ENCODE data around the gene TTC39C. TPM values are rescaled to one million over a fixed set of nuclear protein-coding genes. Genes with fewer than 3 reads are reported as not detected.
A peak's percentile ranks its signal among the peaks of the same experiment; 100 is the strongest.

The TTC39C gene
- total RNA-seq, 4 donors from 2014 or later, result 12.3 to 35.9 (median 24.8) TPM

DNA sequence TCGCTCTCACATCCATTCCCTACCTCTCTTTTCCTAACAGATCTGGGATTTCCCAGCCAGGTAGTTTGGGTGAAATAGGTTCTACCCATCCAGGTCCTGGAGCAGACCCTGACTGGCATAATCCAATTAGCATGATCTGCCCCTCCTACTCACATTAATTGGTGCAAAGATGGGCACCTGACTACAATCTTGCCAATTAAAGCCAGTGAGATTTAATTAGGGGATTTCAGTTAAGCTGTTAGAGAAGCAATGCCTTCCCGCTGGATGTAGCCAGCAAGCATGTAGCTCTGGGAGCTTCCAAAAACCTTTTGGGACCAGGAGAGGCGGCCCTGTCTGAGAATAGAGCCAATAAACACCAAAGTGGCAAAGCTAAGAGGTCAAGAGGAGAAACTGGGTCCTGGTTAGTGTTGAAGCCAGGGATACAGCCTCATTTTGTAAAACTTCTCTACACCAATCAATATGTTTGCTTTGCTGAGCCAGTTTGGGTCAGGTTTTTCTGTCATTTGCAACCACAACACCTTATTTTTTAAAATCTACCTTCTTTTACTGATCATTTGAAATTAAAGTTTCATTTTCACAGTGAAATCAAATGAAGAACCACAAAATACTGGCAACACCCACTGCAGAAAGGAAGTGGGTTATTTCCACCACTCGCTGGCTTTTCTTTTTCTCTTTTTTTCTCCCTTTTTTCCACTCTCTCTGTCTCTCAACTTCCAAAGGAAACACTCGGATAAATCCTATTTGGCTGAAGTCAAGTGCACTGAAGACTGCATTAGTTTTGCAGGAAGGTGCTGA, 3.2 kb upstream of the TTC39C start:
- no peak for TF ChIP-seq POLR2A (IDR thresholded peaks at IDR 0.05)
- TF ChIP-seq, protein P1, sequence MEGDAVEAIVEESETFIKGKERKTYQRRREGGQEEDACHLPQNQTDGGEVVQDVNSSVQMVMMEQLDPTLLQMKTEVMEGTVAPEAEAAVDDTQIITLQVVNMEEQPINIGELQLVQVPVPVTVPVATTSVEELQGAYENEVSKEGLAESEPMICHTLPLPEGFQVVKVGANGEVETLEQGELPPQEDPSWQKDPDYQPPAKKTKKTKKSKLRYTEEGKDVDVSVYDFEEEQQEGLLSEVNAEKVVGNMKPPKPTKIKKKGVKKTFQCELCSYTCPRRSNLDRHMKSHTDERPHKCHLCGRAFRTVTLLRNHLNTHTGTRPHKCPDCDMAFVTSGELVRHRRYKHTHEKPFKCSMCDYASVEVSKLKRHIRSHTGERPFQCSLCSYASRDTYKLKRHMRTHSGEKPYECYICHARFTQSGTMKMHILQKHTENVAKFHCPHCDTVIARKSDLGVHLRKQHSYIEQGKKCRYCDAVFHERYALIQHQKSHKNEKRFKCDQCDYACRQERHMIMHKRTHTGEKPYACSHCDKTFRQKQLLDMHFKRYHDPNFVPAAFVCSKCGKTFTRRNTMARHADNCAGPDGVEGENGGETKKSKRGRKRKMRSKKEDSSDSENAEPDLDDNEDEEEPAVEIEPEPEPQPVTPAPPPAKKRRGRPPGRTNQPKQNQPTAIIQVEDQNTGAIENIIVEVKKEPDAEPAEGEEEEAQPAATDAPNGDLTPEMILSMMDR (IDR thresholded peaks at IDR 0.05), result no peak
- Histone ChIP-seq H3K27me3 (no peaks in the 10 kb centered on the region), H3K36me3 (no peaks in the 10 kb centered on the region), H3K4me3 (no peak overlapping the region), H3K27ac (peak overlapping the region in 1 of 4 donors; percentile 29), H3K9me3 (no peaks in the 10 kb centered on the region), H3K4me1 (peaks cover under 1 to 29% (median 5%) of the 10 kb centered on the region in 3 donors)
- 67 to 94% methylated on average over 5 of the region's 5 CpGs for WGBS, 2 donors
- intact Hi-C loops (cut with DNase I), result loop anchor here (10.0 kb wide), 1 partner anchor 103 kb away; no protein-coding TSS in a partner anchor
- no peak for DNase-seq

DNA sequence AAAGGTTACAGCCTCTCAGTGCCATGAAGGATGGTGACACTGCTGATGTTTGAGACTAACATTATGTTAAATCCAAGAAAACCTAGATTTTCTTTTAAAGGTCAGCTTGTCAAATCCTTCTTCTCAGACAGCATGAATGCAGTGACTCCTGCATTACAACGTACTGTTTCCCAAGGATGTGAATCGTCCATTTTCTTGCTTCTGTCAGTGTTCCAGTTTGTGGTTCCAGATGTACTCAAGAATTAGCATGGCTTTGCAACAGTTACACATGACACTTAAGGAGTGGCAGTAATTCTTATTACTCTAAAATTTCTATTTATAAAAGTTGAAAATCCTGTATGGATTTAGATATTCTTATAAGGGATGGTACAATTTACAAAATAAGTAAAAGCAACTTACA, 1.5 kb upstream of the TTC39C start:
- no peak for TF ChIP-seq POLR2A (IDR thresholded peaks at IDR 0.05)
- TF ChIP-seq, protein P1 (IDR thresholded peaks at IDR 0.05), result no peak
- Histone ChIP-seq H3K27ac (peak overlapping the region in 1 of 4 donors; percentile 94), H3K27me3 (no peaks in the 10 kb centered on the region), H3K4me1 (peaks cover 5 to 46% (median 8%) of the 10 kb centered on the region in 3 donors), H3K36me3 (no peaks in the 10 kb centered on the region), H3K4me3 (no peak overlapping the region), H3K9me3 (no peaks in the 10 kb centered on the region)
- WGBS, 2 donors, result 48 to 56% methylated on average over 2 of the region's 2 CpGs
- no peak for DNase-seq
- intact Hi-C loops (cut with DNase I), result loop anchor here (10.0 kb wide), 1 partner anchor 102 kb away; no protein-coding TSS in a partner anchor

DNA sequence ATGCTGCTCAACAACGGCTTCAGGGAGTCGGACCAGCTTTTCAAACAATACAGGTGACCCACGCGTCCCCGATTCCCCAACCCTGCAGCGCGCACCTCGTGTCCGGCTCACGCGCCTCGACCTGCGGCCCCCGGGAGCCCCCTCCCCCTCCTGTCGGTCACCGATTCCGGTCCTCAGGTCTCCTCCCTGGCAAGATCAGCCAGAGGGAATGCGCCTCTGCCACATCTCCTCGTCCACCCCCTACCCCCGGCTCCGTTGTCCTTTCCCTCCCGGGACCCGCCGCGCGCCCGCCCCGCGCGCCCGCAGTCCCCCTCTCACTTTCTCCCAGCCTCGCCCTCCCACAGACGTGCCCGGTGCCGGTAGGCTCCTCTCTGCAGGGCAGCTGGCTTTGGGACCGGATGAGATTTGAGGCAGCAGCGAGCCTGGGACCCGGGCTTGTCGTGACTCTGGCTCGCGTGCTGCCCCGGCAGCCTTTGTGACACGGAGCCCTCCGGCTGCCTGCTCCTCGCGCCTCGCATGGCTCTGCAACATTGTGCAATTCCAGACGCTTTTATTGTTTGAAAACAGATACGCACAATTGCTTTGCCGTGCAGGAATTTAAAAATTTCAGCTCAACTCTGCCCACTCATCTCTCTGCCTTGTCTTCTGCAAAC, 558 bp downstream of the TTC39C start:
- intact Hi-C loops (cut with DNase I), result loop anchor here (10.0 kb wide), 1 partner anchor 100 kb away; no protein-coding TSS in a partner anchor
- no peaks in the 10 kb centered on the region for H3K27me3 ChIP-seq
- peaks cover 5 to 66% (median 8%) of the 10 kb centered on the region in 3 donors for H3K4me1 ChIP-seq
- DNase-seq, result no peak
- no peaks in the 10 kb centered on the region for H3K36me3 ChIP-seq
- TF ChIP-seq POLR2A (IDR thresholded peaks at IDR 0.05), result peak in 2 of 4 donors; percentile 40 to 56
- TF ChIP-seq, protein P1 (IDR thresholded peaks at IDR 0.05), result no peak
- no peaks in the 10 kb centered on the region for H3K9me3 ChIP-seq
- H3K27ac ChIP-seq, result peak overlapping the region; percentile 87 to 94 (median 90)
- peak overlapping the region; percentile 82 to 94 (median 88) for H3K4me3 ChIP-seq
- WGBS, 2 donors, result 0 to 1% methylated on average over 4 to 14 of the region's 50 CpGs

DNA sequence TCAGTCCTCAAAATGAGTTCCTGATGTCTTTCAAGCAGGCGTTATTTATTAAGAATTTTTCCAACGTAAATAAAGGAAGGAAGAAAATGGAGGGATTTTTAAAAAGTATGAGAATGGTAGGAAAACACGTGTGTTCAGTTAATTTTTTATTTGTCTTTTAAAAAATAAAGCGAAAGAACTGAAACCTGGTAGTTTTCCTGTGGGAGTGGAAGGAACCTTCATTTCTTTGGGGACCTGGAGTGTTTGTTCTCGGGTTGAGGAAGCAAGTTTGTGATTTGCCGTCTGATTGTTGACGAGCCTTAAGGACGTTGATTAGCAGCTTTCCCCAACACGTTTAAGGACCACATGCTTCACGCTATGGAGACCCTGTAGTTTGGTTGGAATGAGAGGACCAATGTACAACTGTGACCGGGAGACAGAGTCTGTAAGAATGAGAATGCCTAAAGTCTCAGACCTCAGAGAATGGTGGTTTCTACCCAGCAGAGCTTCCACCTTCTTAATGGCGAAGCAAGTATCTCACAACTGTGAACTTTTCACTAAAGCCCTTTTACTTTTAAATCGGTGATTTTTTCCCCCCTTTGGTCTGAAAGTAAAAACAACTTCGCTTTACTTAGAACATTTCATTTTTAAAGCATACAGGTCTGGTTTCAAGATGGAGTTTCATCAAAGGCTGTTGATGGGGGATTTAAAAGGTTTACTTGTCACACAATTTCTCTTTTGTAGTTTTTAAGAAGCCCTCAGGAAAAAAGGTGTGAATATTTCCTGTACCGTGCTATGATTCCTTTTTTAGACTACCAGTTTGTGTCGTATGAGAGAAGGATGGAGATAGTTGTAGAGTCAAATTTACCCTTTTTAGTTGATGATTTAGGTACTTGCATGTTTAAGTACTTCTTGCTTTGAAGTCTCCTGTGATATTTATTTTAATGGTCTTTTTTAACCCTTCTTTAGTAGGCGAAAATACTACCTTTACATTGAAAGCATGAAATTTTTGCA, 1.4 kb downstream of the TTC39C start:
- no peak for TF ChIP-seq POLR2A (IDR thresholded peaks at IDR 0.05)
- TF ChIP-seq, protein P1 (IDR thresholded peaks at IDR 0.05), result no peak
- H3K9me3 ChIP-seq, result no peaks in the 10 kb centered on the region
- intact Hi-C loops (cut with DNase I), result loop anchor here (10.0 kb wide), 1 partner anchor 99 kb away; no protein-coding TSS in a partner anchor
- no peaks in the 10 kb centered on the region for H3K36me3 ChIP-seq
- WGBS, 2 donors, result 17 to 18% methylated on average over 17 of the region's 17 CpGs
- H3K4me3 ChIP-seq, result peak overlapping the region; percentile 82 to 94 (median 88)
- H3K27me3 ChIP-seq, result no peaks in the 10 kb centered on the region
- peak overlapping the region; percentile 87 to 94 (median 90) for H3K27ac ChIP-seq
- no peak for DNase-seq
- H3K4me1 ChIP-seq, result peaks cover 5 to 71% (median 8%) of the 10 kb centered on the region in 3 donors

Measured in esophagus squamous epithelium (tissue), 5 donors.